ENCODE data around the gene DIRAS1. TPM values are rescaled to one million over a fixed set of nuclear protein-coding genes. Genes with fewer than 3 reads are reported as not detected.
"Not testable (repeated sequence)": the region's sequence is repeated elsewhere in the genome, so short reads cannot be mapped to it uniquely, and the experiment has no call there.

Gene DIRAS1
- polyA plus RNA-seq, 10 donors: 1.2 to 5.2 (median 2.0) TPM

GRCh38 chr19:2711875-2712205 is 9.3 kb downstream of the DIRAS1 start:
- no peak for DNase-seq

GRCh38 chr19:2711172-2711874 is 9.8 kb downstream of the DIRAS1 start:
- DNase-seq: no peak

- no peak for DNase-seq
Observed at GRCh38 chr19:2706251-2706650, 14.9 kb downstream of the DIRAS1 start.

GRCh38 chr19:2703691-2704216 is 17.4 kb downstream of the DIRAS1 start:
- no peak for DNase-seq

- no peak for DNase-seq
Observed at GRCh38 chr19:2703077-2703437, 18.1 kb downstream of the DIRAS1 start.

GRCh38 chr19:2702170-2703076 is 18.7 kb downstream of the DIRAS1 start, which contains the start of gene GNG7:
GNG7 (minus strand) TSS chr19:2702694; CDS start chr19:2520688, 182,006 bp downstream.
- peak; percentile 80 to 89 (median 86) for DNase-seq

GRCh38 chr19:2701361-2702169 is 19.6 kb downstream of the DIRAS1 start:
- DNase-seq: no peak

- no peak for DNase-seq
Observed at GRCh38 chr19:2700660-2701360, 20.4 kb downstream of the DIRAS1 start.

- DNase-seq: no peak
Observed at GRCh38 chr19:2699413-2700140, 21.6 kb downstream of the DIRAS1 start.

- DNase-seq: no peak
Observed at GRCh38 chr19:2694196-2694595, 27.0 kb downstream of the DIRAS1 start.

- no peak for DNase-seq
Observed at GRCh38 chr19:2693492-2694160, 27.5 kb downstream of the DIRAS1 start.

GRCh38 chr19:2691951-2692350 is 29.2 kb downstream of the DIRAS1 start:
- no peak for DNase-seq

GRCh38 chr19:2690856-2691255 is 30.3 kb downstream of the DIRAS1 start:
- no peak for DNase-seq

- no peak for DNase-seq
Observed at GRCh38 chr19:2686360-2686759, 34.8 kb downstream of the DIRAS1 start.

- no peak for DNase-seq
Observed at GRCh38 chr19:2685204-2685704, 35.9 kb downstream of the DIRAS1 start.

- DNase-seq: no peak
Observed at GRCh38 chr19:2683430-2684003, 37.7 kb downstream of the DIRAS1 start.

- no peak for DNase-seq
Observed at GRCh38 chr19:2680808-2681207, 40.4 kb downstream of the DIRAS1 start.

GRCh38 chr19:2679439-2679838 is 41.7 kb downstream of the DIRAS1 start:
- DNase-seq: no peak

GRCh38 chr19:2678948-2679347 is 42.2 kb downstream of the DIRAS1 start:
- DNase-seq: not testable (repeated sequence)
